HUES48 (cell line): ENCODE data around the gene FMN2.

Experiments used
- H3K27ac ChIP-seq: one replicate; pipeline ENCODE4 v1.7.0; 2013; ENCODE audit warnings: low read depth, low read length, inconsistent platforms
- H3K27me3 ChIP-seq: 2 replicates; pipeline ENCODE4 v1.6.1; 2013; ENCODE audit warnings: mild to moderate bottlenecking, low read length; ENCODE audit not compliant: control insufficient read depth, insufficient read depth
- H3K36me3 ChIP-seq: 2 replicates; pipeline ENCODE4 v1.6.1; 2013; ENCODE audit warnings: low read length; ENCODE audit not compliant: control insufficient read depth, insufficient read depth
- H3K4me1 ChIP-seq: 2 replicates; pipeline ENCODE4 v1.6.1; 2013; ENCODE audit warnings: mild to moderate bottlenecking, low read length; ENCODE audit not compliant: control insufficient read depth, insufficient read depth
- H3K4me3 ChIP-seq: 2 replicates; pipeline ENCODE4 v1.5.1; 2013; ENCODE audit warnings: mild to moderate bottlenecking, low read depth, low read length
- H3K9ac ChIP-seq: 2 replicates; pipeline ENCODE4 v1.6.1; 2013; ENCODE audit warnings: mild to moderate bottlenecking, low read depth, low read length, moderate library complexity
- H3K9me3 ChIP-seq: 2 replicates; pipeline ENCODE4 v1.6.1; 2013; ENCODE audit warnings: low read length; ENCODE audit not compliant: control insufficient read depth, insufficient read depth

FMN2 gene

GRCh38 chr1:240341365-240342250 lies 249.9 kb downstream of the FMN2 start:
- no peaks in the 10 kb centered on the region for H3K4me1 ChIP-seq
- no peak overlapping the region for H3K4me3 ChIP-seq
- no peaks in the 10 kb centered on the region for H3K36me3 ChIP-seq
- no peaks in the 10 kb centered on the region for H3K9me3 ChIP-seq
- H3K27me3 ChIP-seq = no peaks in the 10 kb centered on the region
- H3K9ac ChIP-seq = no peak overlapping the region
- H3K27ac ChIP-seq = no peak overlapping the region

- Histone ChIP-seq H3K9me3 (no peaks in the 10 kb centered on the region), H3K27ac (no peak overlapping the region), H3K36me3 (no peaks in the 10 kb centered on the region), H3K9ac (no peak overlapping the region), H3K4me3 (no peak overlapping the region), H3K4me1 (no peaks in the 10 kb centered on the region), H3K27me3 (no peaks in the 10 kb centered on the region)
These were observed 250.6 kb downstream of the FMN2 start for GRCh38 chr1:240342251-240342625.

GRCh38 chr1:240343045-240343444 lies 251.4 kb downstream of the FMN2 start:
- H3K36me3 ChIP-seq = no peaks in the 10 kb centered on the region
- no peak overlapping the region for H3K4me3 ChIP-seq
- no peak overlapping the region for H3K27ac ChIP-seq
- no peaks in the 10 kb centered on the region for H3K9me3 ChIP-seq
- no peaks in the 10 kb centered on the region for H3K27me3 ChIP-seq
- no peaks in the 10 kb centered on the region for H3K4me1 ChIP-seq
- no peak overlapping the region for H3K9ac ChIP-seq

GRCh38 chr1:240343966-240344365 lies 252.3 kb downstream of the FMN2 start:
- Histone ChIP-seq H3K4me1 (no peaks in the 10 kb centered on the region), H3K36me3 (no peaks in the 10 kb centered on the region), H3K9me3 (no peaks in the 10 kb centered on the region), H3K9ac (no peak overlapping the region), H3K27me3 (no peaks in the 10 kb centered on the region), H3K4me3 (no peak overlapping the region), H3K27ac (no peak overlapping the region)

DNA sequence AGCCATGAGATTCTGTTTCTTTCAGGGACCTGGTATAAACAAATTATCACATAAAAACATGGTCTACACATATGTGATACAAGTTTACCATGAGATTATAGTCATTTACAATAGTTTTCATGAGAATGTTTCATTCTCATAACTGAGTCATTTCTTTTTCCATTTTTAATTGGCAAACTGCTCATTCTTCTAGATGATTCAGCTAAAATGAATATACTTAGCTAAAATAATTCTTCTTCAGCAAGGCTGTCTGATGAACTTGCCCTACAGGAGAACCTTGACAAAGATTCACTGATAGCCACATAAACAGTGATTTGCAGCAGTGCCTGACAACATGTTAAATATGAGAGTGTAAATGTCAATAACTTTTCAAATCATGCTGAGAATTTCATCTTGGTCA lies 253.2 kb downstream of the FMN2 start:
- Histone ChIP-seq H3K27me3 (no peaks in the 10 kb centered on the region), H3K36me3 (no peaks in the 10 kb centered on the region)

DNA sequence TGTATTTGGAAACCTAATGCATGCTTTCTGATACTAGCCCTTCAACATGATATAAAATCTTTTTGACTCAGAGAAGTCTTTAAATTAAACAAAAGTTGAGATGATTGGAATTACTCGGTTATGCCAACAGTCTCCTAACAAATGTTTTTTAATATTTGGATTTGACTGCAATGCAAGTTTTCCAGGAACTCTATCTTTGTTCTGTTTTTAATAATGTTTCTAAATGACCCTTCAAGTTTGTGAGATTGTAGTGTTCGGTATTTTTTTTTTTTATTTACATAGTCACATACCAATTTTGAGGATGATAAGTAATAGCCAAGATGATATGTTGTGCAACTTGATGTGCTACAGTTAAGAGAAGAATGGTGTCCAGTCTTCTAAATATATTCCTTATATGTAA lies 258.0 kb downstream of the FMN2 start:
- no peaks in the 10 kb centered on the region for H3K36me3 ChIP-seq
- H3K27me3 ChIP-seq = no peaks in the 10 kb centered on the region
- H3K4me3 ChIP-seq = no peak overlapping the region
- no peaks in the 10 kb centered on the region for H3K9me3 ChIP-seq
- H3K9ac ChIP-seq = no peak overlapping the region
- no peak overlapping the region for H3K27ac ChIP-seq
- 0 out of 2 replicates have a peak, but pooled peaks cover 8% of the 10 kb centered on the region for H3K4me1 ChIP-seq

More for the DNA sequence above, 253.2 kb downstream of the FMN2 start:
- no peaks in the 10 kb centered on the region for H3K9me3 ChIP-seq
- no peak overlapping the region for H3K9ac ChIP-seq
- H3K4me3 ChIP-seq = no peak overlapping the region
- H3K27ac ChIP-seq = no peak overlapping the region
- no peaks in the 10 kb centered on the region for H3K4me1 ChIP-seq

GRCh38 chr1:240350910-240351331 lies 259.2 kb downstream of the FMN2 start:
- no peaks in the 10 kb centered on the region for H3K36me3 ChIP-seq
- no peak overlapping the region for H3K27ac ChIP-seq
- no peaks in the 10 kb centered on the region for H3K27me3 ChIP-seq
- no peaks in the 10 kb centered on the region for H3K9me3 ChIP-seq
- H3K4me1 ChIP-seq = 0 out of 2 replicates have a peak, but pooled peaks cover 8% of the 10 kb centered on the region
- no peak overlapping the region for H3K9ac ChIP-seq
- no peak overlapping the region for H3K4me3 ChIP-seq

DNA sequence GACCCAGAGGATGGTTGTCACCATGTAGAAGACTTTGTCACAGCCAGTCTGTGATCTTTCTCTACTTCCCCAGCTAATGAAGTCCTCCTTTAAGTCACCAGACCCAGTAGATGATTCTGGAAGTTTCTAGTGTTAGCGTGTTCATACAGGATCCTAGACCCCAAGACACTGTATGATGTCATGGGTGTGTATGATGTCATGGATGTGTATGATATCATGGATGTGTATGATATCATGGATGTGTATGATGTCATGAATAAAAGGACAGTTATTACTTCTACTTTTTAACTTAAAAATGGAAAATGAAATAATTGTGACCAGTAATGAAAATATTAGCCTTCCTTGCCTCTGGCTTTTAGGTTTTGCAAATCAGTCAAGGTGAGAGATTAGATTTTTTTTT lies 260.0 kb downstream of the FMN2 start:
- Histone ChIP-seq H3K36me3 (no peaks in the 10 kb centered on the region), H3K4me1 (0 out of 2 replicates have a peak, but pooled peaks cover 8% of the 10 kb centered on the region), H3K9ac (no peak overlapping the region), H3K27ac (no peak overlapping the region), H3K4me3 (no peak overlapping the region), H3K27me3 (no peaks in the 10 kb centered on the region), H3K9me3 (no peaks in the 10 kb centered on the region)

- H3K4me3 ChIP-seq = no peak overlapping the region
- H3K27ac ChIP-seq = no peak overlapping the region
- H3K9me3 ChIP-seq = no peaks in the 10 kb centered on the region
- H3K9ac ChIP-seq = no peak overlapping the region
- no peaks in the 10 kb centered on the region for H3K36me3 ChIP-seq
- 0 out of 2 replicates have a peak, but pooled peaks cover 8% of the 10 kb centered on the region for H3K4me1 ChIP-seq
- H3K27me3 ChIP-seq = no peaks in the 10 kb centered on the region
These were observed 261.1 kb downstream of the FMN2 start for GRCh38 chr1:240352769-240353168.

GRCh38 chr1:240356568-240356967 lies 264.9 kb downstream of the FMN2 start:
- Histone ChIP-seq H3K27ac (no peak overlapping the region), H3K9me3 (no peaks in the 10 kb centered on the region), H3K4me1 (0 out of 2 replicates have a peak, but pooled peaks cover 8% of the 10 kb centered on the region), H3K27me3 (no peaks in the 10 kb centered on the region), H3K9ac (no peak overlapping the region), H3K36me3 (no peaks in the 10 kb centered on the region), H3K4me3 (no peak overlapping the region)

DNA sequence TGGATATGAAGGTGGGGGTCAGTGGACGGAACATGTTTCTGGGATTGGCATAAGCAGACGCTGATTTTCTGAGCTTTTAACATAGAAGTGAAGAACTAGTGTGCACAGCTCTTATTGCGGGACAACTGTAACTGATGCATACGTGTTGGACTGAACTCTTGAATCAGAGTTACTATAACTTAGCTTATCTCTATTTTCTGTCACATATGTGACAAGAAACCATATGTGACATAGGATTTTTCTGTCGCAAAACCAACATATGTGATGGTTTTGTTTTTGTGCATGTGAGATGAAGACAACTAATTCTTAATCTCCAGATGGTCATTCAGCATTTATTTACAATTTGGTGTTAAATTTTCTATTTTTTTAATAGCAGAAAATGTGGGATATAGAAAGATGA lies 270.4 kb downstream of the FMN2 start:
- H3K27me3 ChIP-seq = no peaks in the 10 kb centered on the region
- H3K9me3 ChIP-seq = no peaks in the 10 kb centered on the region
- no peak overlapping the region for H3K9ac ChIP-seq
- no peak overlapping the region for H3K4me3 ChIP-seq
- H3K27ac ChIP-seq = no peak overlapping the region
- no peaks in the 10 kb centered on the region for H3K4me1 ChIP-seq
- no peaks in the 10 kb centered on the region for H3K36me3 ChIP-seq
